Astrocyte (in vitro differentiated cells and primary cell): ENCODE measurements around the gene KLHL17. TPM values are rescaled to one million over a fixed set of nuclear protein-coding genes. Genes with fewer than 3 reads are reported as not detected.

ENCODE experiments used
- DNase-seq: peaks from one replicate; pipeline ENCODE4 v3.0.0-alpha.2; 2010; ENCODE audit warnings: low read depth
- FAIRE-seq: peaks from 2 replicates; lab custom pipeline; 2011; peaks lifted over from hg19 to GRCh38; lab: Jason Lieb, UNC
- H2AFZ ChIP-seq: 2 replicates; pipeline ENCODE4 v1.6.0; 2012; ENCODE audit warnings: low read depth, low read length, inconsistent platforms
- H3K27ac ChIP-seq: 2 replicates; pipeline ENCODE4 v1.5.1; 2011; ENCODE audit warnings: low read depth, low read length, inconsistent platforms
- H3K27me3 ChIP-seq: 2 replicates; pipeline ENCODE4 v1.6.0; 2011; ENCODE audit warnings: low read length, inconsistent platforms; ENCODE audit not compliant: insufficient read depth
- H3K36me3 ChIP-seq: 2 replicates; pipeline ENCODE4 v1.5.1; 2011; ENCODE audit warnings: low read length, inconsistent platforms; ENCODE audit not compliant: insufficient read depth
- H3K4me1 ChIP-seq: 2 replicates; pipeline ENCODE4 v1.5.1; 2011; ENCODE audit warnings: low read length, inconsistent platforms; ENCODE audit not compliant: insufficient read depth
- H3K4me2 ChIP-seq: 2 replicates; pipeline ENCODE4 v1.6.0; 2012; ENCODE audit warnings: low read length, inconsistent platforms
- H3K4me3 ChIP-seq: 2 replicates; pipeline ENCODE4 v1.5.1; 2011; ENCODE audit warnings: low read depth, mild to moderate bottlenecking, low read length, inconsistent platforms; ENCODE audit not compliant: insufficient read depth
- H3K79me2 ChIP-seq: 2 replicates; pipeline ENCODE4 v1.6.0; 2012; ENCODE audit warnings: mild to moderate bottlenecking, low read length, inconsistent platforms; ENCODE audit not compliant: insufficient read depth
- H3K9ac ChIP-seq: 2 replicates; pipeline ENCODE4 v1.6.0; 2012; ENCODE audit warnings: mild to moderate bottlenecking, low read length, inconsistent platforms
- H3K9me3 ChIP-seq: 2 replicates; pipeline ENCODE4 v1.5.1; 2012; ENCODE audit warnings: low read depth, mild to moderate bottlenecking, low read length, inconsistent platforms; ENCODE audit not compliant: insufficient read depth
- H4K20me1 ChIP-seq: 2 replicates; pipeline ENCODE4 v1.6.0; 2012; ENCODE audit warnings: low read length, inconsistent platforms; ENCODE audit not compliant: insufficient read depth
- H3K27ac Mint-ChIP-seq: one replicate; pipeline ENCODE4 v1.8.0; 2021; ENCODE audit warnings: mild to moderate bottlenecking, mixed read lengths; ENCODE audit not compliant: unreplicated experiment
- H3K27me3 Mint-ChIP-seq: one replicate; pipeline ENCODE4 v1.8.0; 2021; ENCODE audit warnings: low read depth, mixed read lengths; ENCODE audit not compliant: unreplicated experiment
- H3K36me3 Mint-ChIP-seq: one replicate; pipeline ENCODE4 v1.8.0; 2021; ENCODE audit warnings: low read depth, mixed read lengths; ENCODE audit not compliant: unreplicated experiment
- H3K4me1 Mint-ChIP-seq: one replicate; pipeline ENCODE4 v1.8.0; 2021; ENCODE audit warnings: low read depth, mixed read lengths; ENCODE audit not compliant: unreplicated experiment
- H3K4me3 Mint-ChIP-seq: one replicate; pipeline ENCODE4 v1.8.0; 2021; ENCODE audit warnings: mild to moderate bottlenecking, moderate library complexity, mixed read lengths; ENCODE audit not compliant: unreplicated experiment
- H3K9me3 Mint-ChIP-seq: one replicate; pipeline ENCODE4 v1.8.0; 2021; ENCODE audit warnings: mild to moderate bottlenecking, mixed read lengths; ENCODE audit not compliant: unreplicated experiment
- EZH2 ChIP-seq: IDR thresholded peaks from 2 replicates; pipeline ENCODE4 v1.6.1; 2012; ENCODE audit warnings: mild to moderate bottlenecking, low read length, inconsistent platforms; ENCODE audit not compliant: insufficient read depth
- total RNA-seq: library from RNA; stranded (reverse); gene quantifications from 2 replicates; pipeline ENCODE4 v1.2.1, GENCODE V29; 2021
- TF ChIP-seq, protein P1 (sequence below): IDR thresholded peaks from 2 replicates; pipeline ENCODE4 v1.5.1; 2011; ENCODE audit warnings: low read depth, mild to moderate bottlenecking, inconsistent platforms, low read length, moderate library complexity; ENCODE audit not compliant: insufficient read depth

KLHL17 gene
- total RNA-seq, 1 donor from 2014 or later = 25.9 TPM

DNA sequence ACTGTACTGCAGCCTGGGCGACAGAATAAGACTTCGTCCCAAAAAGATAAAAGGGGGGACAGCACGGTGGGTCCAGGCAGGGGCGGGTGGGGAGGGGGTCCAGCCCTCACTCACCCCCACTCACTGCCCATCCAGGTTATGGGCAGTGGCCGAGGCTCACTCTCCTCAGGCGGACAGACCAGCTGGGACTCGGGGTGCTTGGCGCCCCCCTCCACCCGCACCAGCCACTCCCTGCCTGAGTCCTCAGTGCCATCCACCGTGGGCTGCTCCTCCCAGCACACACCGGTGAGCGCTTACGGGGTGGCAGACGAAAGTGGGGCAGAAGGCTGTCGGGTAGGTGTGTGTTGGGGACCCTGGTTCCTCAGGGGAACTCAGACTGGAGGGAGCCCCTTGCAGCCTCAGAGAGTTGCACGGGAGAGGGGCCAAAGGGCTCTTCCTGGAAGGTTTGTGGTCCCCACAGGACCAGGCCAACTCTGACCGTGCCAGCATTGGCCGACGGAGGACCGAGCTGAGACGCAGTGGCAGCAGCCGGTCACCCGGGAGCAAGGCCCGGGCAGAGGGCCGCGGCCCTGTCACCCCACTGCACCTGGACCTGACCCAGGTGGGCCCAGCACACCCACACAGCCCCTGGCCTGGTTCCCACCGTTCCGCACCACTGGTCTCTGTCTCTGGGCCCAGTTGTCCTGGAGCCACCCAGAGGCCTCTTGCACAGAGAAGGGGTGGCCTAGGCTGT, 12.5 kb downstream of the KLHL17 start:
- Histone ChIP-seq H3K4me2 (no peak overlapping the region), H3K79me2 (no peaks in the 10 kb centered on the region), H3K27me3 (no peaks in the 10 kb centered on the region), H2AFZ (no peak overlapping the region), H3K9me3 (no peaks in the 10 kb centered on the region), H3K9ac (no peak overlapping the region), H3K4me1 (no peaks in the 10 kb centered on the region), H3K27ac (no peak overlapping the region), H4K20me1 (peaks cover 6% of the 10 kb centered on the region), H3K36me3 (no peaks in the 10 kb centered on the region), H3K4me3 (no peak overlapping the region)
- FAIRE-seq (no peak), DNase-seq (no peak)
- H3K27me3 Mint-ChIP-seq = peaks cover 23% of the 10 kb centered on the region
- H3K36me3 Mint-ChIP-seq = peaks cover 5% of the 10 kb centered on the region
- no peak overlapping the region for H3K27ac Mint-ChIP-seq
- no peaks in the 10 kb centered on the region for H3K4me1 Mint-ChIP-seq
- H3K9me3 Mint-ChIP-seq = no peaks in the 10 kb centered on the region
- no peak overlapping the region for H3K4me3 Mint-ChIP-seq
- TF ChIP-seq, protein P1, sequence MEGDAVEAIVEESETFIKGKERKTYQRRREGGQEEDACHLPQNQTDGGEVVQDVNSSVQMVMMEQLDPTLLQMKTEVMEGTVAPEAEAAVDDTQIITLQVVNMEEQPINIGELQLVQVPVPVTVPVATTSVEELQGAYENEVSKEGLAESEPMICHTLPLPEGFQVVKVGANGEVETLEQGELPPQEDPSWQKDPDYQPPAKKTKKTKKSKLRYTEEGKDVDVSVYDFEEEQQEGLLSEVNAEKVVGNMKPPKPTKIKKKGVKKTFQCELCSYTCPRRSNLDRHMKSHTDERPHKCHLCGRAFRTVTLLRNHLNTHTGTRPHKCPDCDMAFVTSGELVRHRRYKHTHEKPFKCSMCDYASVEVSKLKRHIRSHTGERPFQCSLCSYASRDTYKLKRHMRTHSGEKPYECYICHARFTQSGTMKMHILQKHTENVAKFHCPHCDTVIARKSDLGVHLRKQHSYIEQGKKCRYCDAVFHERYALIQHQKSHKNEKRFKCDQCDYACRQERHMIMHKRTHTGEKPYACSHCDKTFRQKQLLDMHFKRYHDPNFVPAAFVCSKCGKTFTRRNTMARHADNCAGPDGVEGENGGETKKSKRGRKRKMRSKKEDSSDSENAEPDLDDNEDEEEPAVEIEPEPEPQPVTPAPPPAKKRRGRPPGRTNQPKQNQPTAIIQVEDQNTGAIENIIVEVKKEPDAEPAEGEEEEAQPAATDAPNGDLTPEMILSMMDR = no peak
- no peak for TF ChIP-seq EZH2

DNA sequence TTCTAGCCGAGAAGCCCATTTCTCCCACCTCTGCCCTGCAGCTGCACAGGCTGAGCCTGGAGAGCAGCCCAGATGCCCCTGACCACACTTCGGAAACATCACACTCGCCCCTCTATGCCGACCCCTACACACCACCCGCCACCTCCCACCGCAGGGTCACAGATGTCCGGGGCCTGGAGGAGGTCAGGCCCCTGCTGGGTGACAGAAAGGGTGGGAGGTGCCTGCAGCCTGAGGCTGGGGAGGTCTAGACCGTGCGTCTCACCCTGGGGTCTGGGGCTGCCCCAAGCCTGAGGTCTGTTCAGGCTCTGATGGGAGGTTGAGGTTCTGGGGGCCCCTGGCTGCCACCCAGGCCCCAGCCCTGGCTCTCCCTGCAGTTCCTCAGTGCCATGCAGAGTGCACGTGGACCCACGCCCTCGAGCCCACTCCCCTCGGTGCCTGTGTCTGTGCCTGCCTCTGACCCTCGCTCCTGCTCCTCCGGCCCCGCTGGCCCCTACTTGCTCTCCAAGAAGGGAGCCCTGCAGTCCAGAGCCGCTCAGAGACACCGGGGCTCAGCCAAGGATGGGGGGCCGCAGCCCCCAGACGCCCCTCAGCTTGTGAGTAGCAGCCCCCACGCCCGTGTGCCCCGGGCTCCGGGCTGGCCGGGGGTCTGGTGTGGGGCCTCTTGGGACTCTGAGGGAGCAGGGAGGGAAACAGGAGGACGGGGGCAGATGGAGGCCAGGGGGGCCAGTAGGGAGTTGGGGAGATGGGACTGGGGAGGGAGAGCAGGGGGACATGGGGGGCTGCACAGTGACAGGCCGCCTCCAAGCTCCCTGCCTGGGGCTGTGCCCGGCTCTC, 13.3 kb downstream of the KLHL17 start:
- no peaks in the 10 kb centered on the region for H3K27me3 ChIP-seq
- Mint-ChIP-seq H3K36me3 (peaks cover 5% of the 10 kb centered on the region), H3K27me3 (peaks cover 22% of the 10 kb centered on the region), H3K4me3 (no peak overlapping the region), H3K9me3 (no peaks in the 10 kb centered on the region), H3K4me1 (no peaks in the 10 kb centered on the region), H3K27ac (no peak overlapping the region)
- H3K9me3 ChIP-seq = no peaks in the 10 kb centered on the region
- no peak overlapping the region for H3K27ac ChIP-seq
- H4K20me1 ChIP-seq = peaks cover 6% of the 10 kb centered on the region
- H3K79me2 ChIP-seq = no peaks in the 10 kb centered on the region
- no peak overlapping the region for H3K9ac ChIP-seq
- no peak overlapping the region for H2AFZ ChIP-seq
- no peak overlapping the region for H3K4me2 ChIP-seq
- TF ChIP-seq EZH2 = no peak
- TF ChIP-seq, protein P1 = no peak
- H3K4me1 ChIP-seq = no peaks in the 10 kb centered on the region
- DNase-seq (no peak), FAIRE-seq (no peak)
- H3K36me3 ChIP-seq = no peaks in the 10 kb centered on the region
- H3K4me3 ChIP-seq = no peak overlapping the region

DNA sequence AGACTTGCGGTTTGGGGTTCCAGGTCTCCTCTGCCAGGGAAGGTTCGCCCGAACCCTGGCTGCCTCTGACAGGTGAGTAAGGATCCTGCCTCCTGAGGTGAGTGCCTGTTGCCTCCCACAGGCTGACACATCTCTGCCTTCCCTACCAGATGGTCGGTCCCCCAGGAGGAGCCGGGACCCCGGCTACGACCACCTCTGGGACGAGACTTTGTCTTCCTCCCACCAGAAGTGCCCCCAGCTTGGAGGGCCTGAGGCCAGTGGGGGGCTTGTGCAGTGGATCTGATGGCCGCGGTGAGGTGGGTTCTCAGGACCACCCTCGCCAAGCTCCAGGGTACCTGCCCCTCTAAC, 13.9 kb downstream of the KLHL17 start:
- Histone ChIP-seq H3K4me1 (no peaks in the 10 kb centered on the region), H3K4me2 (no peak overlapping the region), H3K27me3 (no peaks in the 10 kb centered on the region), H3K36me3 (no peaks in the 10 kb centered on the region), H3K9me3 (no peaks in the 10 kb centered on the region), H2AFZ (no peak overlapping the region), H3K27ac (no peak overlapping the region), H3K79me2 (no peaks in the 10 kb centered on the region), H3K9ac (no peak overlapping the region), H4K20me1 (peaks cover 4% of the 10 kb centered on the region), H3K4me3 (no peak overlapping the region)
- FAIRE-seq (no peak), DNase-seq (no peak)
- Mint-ChIP-seq H3K36me3 (peaks cover 5% of the 10 kb centered on the region), H3K9me3 (no peaks in the 10 kb centered on the region), H3K4me1 (no peaks in the 10 kb centered on the region), H3K4me3 (no peak overlapping the region), H3K27ac (no peak overlapping the region), H3K27me3 (peaks cover 17% of the 10 kb centered on the region)
- TF ChIP-seq, protein P1 = no peak
- TF ChIP-seq EZH2 = no peak
